Astrocyte (in vitro differentiated cells and primary cell): Measurements from ENCODE around the gene HIPK2. TPM values are rescaled to one million over a fixed set of nuclear protein-coding genes. Genes with fewer than 3 reads are reported as not detected.

Source experiments
- DNase-seq: peaks from one replicate; pipeline ENCODE4 v3.0.0-alpha.2; 2010; ENCODE audit warnings: low read depth
- FAIRE-seq: peaks from 2 replicates; lab custom pipeline; 2011; peaks lifted over from hg19 to GRCh38; lab: Jason Lieb, UNC
- H2AFZ ChIP-seq: 2 replicates; pipeline ENCODE4 v1.6.0; 2012; ENCODE audit warnings: low read depth, low read length, inconsistent platforms
- H3K27ac ChIP-seq: 2 replicates; pipeline ENCODE4 v1.5.1; 2011; ENCODE audit warnings: low read depth, low read length, inconsistent platforms
- H3K27me3 ChIP-seq: 2 replicates; pipeline ENCODE4 v1.6.0; 2011; ENCODE audit warnings: low read length, inconsistent platforms; ENCODE audit not compliant: insufficient read depth
- H3K36me3 ChIP-seq: 2 replicates; pipeline ENCODE4 v1.5.1; 2011; ENCODE audit warnings: low read length, inconsistent platforms; ENCODE audit not compliant: insufficient read depth
- H3K4me1 ChIP-seq: 2 replicates; pipeline ENCODE4 v1.5.1; 2011; ENCODE audit warnings: low read length, inconsistent platforms; ENCODE audit not compliant: insufficient read depth
- H3K4me2 ChIP-seq: 2 replicates; pipeline ENCODE4 v1.6.0; 2012; ENCODE audit warnings: low read length, inconsistent platforms
- H3K4me3 ChIP-seq: 2 replicates; pipeline ENCODE4 v1.5.1; 2011; ENCODE audit warnings: low read depth, mild to moderate bottlenecking, low read length, inconsistent platforms; ENCODE audit not compliant: insufficient read depth
- H3K79me2 ChIP-seq: 2 replicates; pipeline ENCODE4 v1.6.0; 2012; ENCODE audit warnings: mild to moderate bottlenecking, low read length, inconsistent platforms; ENCODE audit not compliant: insufficient read depth
- H3K9ac ChIP-seq: 2 replicates; pipeline ENCODE4 v1.6.0; 2012; ENCODE audit warnings: mild to moderate bottlenecking, low read length, inconsistent platforms
- H3K9me3 ChIP-seq: 2 replicates; pipeline ENCODE4 v1.5.1; 2012; ENCODE audit warnings: low read depth, mild to moderate bottlenecking, low read length, inconsistent platforms; ENCODE audit not compliant: insufficient read depth
- H4K20me1 ChIP-seq: 2 replicates; pipeline ENCODE4 v1.6.0; 2012; ENCODE audit warnings: low read length, inconsistent platforms; ENCODE audit not compliant: insufficient read depth
- H3K27ac Mint-ChIP-seq: one replicate; pipeline ENCODE4 v1.8.0; 2021; ENCODE audit warnings: mild to moderate bottlenecking, mixed read lengths; ENCODE audit not compliant: unreplicated experiment
- H3K27me3 Mint-ChIP-seq: one replicate; pipeline ENCODE4 v1.8.0; 2021; ENCODE audit warnings: low read depth, mixed read lengths; ENCODE audit not compliant: unreplicated experiment
- H3K36me3 Mint-ChIP-seq: one replicate; pipeline ENCODE4 v1.8.0; 2021; ENCODE audit warnings: low read depth, mixed read lengths; ENCODE audit not compliant: unreplicated experiment
- H3K4me1 Mint-ChIP-seq: one replicate; pipeline ENCODE4 v1.8.0; 2021; ENCODE audit warnings: low read depth, mixed read lengths; ENCODE audit not compliant: unreplicated experiment
- H3K4me3 Mint-ChIP-seq: one replicate; pipeline ENCODE4 v1.8.0; 2021; ENCODE audit warnings: mild to moderate bottlenecking, moderate library complexity, mixed read lengths; ENCODE audit not compliant: unreplicated experiment
- H3K9me3 Mint-ChIP-seq: one replicate; pipeline ENCODE4 v1.8.0; 2021; ENCODE audit warnings: mild to moderate bottlenecking, mixed read lengths; ENCODE audit not compliant: unreplicated experiment
- EZH2 ChIP-seq: IDR thresholded peaks from 2 replicates; pipeline ENCODE4 v1.6.1; 2012; ENCODE audit warnings: mild to moderate bottlenecking, low read length, inconsistent platforms; ENCODE audit not compliant: insufficient read depth
- total RNA-seq: library from RNA; stranded (reverse); gene quantifications from 2 replicates; pipeline ENCODE4 v1.2.1, GENCODE V29; 2021
- TF ChIP-seq, protein P1 (sequence below): IDR thresholded peaks from 2 replicates; pipeline ENCODE4 v1.5.1; 2011; ENCODE audit warnings: low read depth, mild to moderate bottlenecking, inconsistent platforms, low read length, moderate library complexity; ENCODE audit not compliant: insufficient read depth

Gene HIPK2
- total RNA-seq, 1 donor from 2014 or later = 35.8 TPM

GRCh38 chr7:139708541-139708940, 69.3 kb downstream of the HIPK2 start:
- no peak overlapping the region for H3K4me3 ChIP-seq
- Mint-ChIP-seq H3K27ac (no peak overlapping the region), H3K4me3 (no peak overlapping the region), H3K9me3 (no peaks in the 10 kb centered on the region), H3K27me3 (no peaks in the 10 kb centered on the region), H3K36me3 (peaks cover 11% of the 10 kb centered on the region), H3K4me1 (no peaks in the 10 kb centered on the region)
- H3K27me3 ChIP-seq = no peaks in the 10 kb centered on the region
- H4K20me1 ChIP-seq = peaks cover 89% of the 10 kb centered on the region
- TF ChIP-seq EZH2 = no peak
- TF ChIP-seq, protein P1, sequence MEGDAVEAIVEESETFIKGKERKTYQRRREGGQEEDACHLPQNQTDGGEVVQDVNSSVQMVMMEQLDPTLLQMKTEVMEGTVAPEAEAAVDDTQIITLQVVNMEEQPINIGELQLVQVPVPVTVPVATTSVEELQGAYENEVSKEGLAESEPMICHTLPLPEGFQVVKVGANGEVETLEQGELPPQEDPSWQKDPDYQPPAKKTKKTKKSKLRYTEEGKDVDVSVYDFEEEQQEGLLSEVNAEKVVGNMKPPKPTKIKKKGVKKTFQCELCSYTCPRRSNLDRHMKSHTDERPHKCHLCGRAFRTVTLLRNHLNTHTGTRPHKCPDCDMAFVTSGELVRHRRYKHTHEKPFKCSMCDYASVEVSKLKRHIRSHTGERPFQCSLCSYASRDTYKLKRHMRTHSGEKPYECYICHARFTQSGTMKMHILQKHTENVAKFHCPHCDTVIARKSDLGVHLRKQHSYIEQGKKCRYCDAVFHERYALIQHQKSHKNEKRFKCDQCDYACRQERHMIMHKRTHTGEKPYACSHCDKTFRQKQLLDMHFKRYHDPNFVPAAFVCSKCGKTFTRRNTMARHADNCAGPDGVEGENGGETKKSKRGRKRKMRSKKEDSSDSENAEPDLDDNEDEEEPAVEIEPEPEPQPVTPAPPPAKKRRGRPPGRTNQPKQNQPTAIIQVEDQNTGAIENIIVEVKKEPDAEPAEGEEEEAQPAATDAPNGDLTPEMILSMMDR = no peak
- H3K79me2 ChIP-seq = peaks cover 77% of the 10 kb centered on the region
- H3K27ac ChIP-seq = no peak overlapping the region
- DNase-seq = no peak
- H2AFZ ChIP-seq = no peak overlapping the region
- H3K36me3 ChIP-seq = peaks cover 9% of the 10 kb centered on the region
- H3K9ac ChIP-seq = no peak overlapping the region
- FAIRE-seq = no peak
- H3K4me1 ChIP-seq = no peaks in the 10 kb centered on the region
- no peak overlapping the region for H3K4me2 ChIP-seq
- H3K9me3 ChIP-seq = no peaks in the 10 kb centered on the region

DNA sequence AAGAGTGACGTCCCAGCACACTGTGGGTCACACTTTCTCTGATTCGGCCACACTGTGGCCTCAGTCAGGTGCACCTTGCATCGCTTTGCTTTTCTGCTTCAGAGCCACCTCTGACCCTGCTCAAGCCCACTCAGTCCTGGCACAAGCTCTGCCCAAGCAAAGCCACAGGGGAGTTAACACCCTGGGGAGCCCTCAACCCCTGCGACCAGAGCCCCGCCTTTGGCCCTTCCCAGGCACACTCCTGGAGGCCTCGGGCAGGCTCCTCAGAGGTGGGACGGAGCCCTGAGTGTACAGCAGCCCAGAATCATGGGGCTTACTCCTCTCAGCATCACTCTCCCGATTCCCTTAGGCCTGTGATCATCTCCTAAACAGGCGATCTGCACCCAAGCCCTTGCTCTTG, 71.0 kb downstream of the HIPK2 start:
- Histone ChIP-seq H3K79me2 (peaks cover 70% of the 10 kb centered on the region), H3K4me2 (no peak overlapping the region), H3K9ac (no peak overlapping the region), H3K4me3 (no peak overlapping the region), H3K36me3 (peaks cover 7% of the 10 kb centered on the region), H3K9me3 (no peaks in the 10 kb centered on the region), H3K4me1 (peaks cover 8% of the 10 kb centered on the region), H3K27me3 (no peaks in the 10 kb centered on the region), H2AFZ (no peak overlapping the region), H3K27ac (no peak overlapping the region), H4K20me1 (peaks cover 87% of the 10 kb centered on the region)
- TF ChIP-seq, protein P1 = no peak
- TF ChIP-seq EZH2 = no peak
- Mint-ChIP-seq H3K4me1 (no peaks in the 10 kb centered on the region), H3K27ac (no peak overlapping the region), H3K9me3 (no peaks in the 10 kb centered on the region), H3K27me3 (no peaks in the 10 kb centered on the region), H3K4me3 (no peak overlapping the region), H3K36me3 (peaks cover 11% of the 10 kb centered on the region)
- DNase-seq = no peak
- FAIRE-seq = no peak

DNA sequence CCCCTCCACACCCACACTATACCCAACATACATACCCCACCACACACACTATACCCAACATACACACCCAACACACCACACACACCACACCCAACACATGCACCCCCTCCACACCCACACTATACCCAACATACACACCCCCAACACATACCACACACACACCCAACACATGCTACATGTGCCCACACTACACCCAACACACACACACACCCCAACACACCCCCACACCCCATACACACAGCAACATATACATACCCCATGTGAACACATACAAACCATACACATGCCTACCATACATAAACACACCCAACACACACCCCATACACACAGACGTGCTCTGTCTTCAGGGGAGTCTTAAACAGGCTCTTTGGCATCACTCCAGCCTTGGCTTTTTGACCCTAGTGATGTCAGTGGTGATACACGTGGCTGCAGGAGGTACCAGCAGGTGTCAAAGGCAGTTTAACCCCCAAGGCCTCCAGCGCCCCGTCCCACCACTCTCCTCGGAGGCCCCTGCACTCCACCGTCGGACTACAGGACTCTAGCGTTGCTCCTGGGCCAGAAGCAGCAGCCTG, 73.4 kb downstream of the HIPK2 start:
- H3K27ac Mint-ChIP-seq = no peak overlapping the region
- TF ChIP-seq, protein P1 = no peak
- TF ChIP-seq EZH2 = no peak
- Histone ChIP-seq H3K36me3 (peaks cover 7% of the 10 kb centered on the region), H3K9ac (no peak overlapping the region), H3K4me1 (peaks cover 14% of the 10 kb centered on the region), H3K4me2 (no peak overlapping the region), H3K9me3 (no peaks in the 10 kb centered on the region), H3K27me3 (no peaks in the 10 kb centered on the region), H3K27ac (no peak overlapping the region), H2AFZ (no peak overlapping the region), H4K20me1 (peaks cover 94% of the 10 kb centered on the region), H3K4me3 (no peak overlapping the region), H3K79me2 (peaks cover 72% of the 10 kb centered on the region)
- no peak for FAIRE-seq
- no peak overlapping the region for H3K4me3 Mint-ChIP-seq
- no peaks in the 10 kb centered on the region for H3K27me3 Mint-ChIP-seq
- no peaks in the 10 kb centered on the region for H3K4me1 Mint-ChIP-seq
- H3K9me3 Mint-ChIP-seq = no peaks in the 10 kb centered on the region
- DNase-seq = no peak
- H3K36me3 Mint-ChIP-seq = peaks cover 17% of the 10 kb centered on the region
